Vagina (tissue), 2 donors: ENCODE measurements around the gene HIF1A. TPM values are rescaled to one million over a fixed set of nuclear protein-coding genes. Genes with fewer than 3 reads are reported as not detected.

Experiments used
- DNase-seq, 2 donors: peaks; one replicate each; pipeline ENCODE4 v3.0.0-alpha.2; 2017; ENCODE audit errors: extremely low spot score in 2 of 2
- H3K27ac ChIP-seq: fragments of 200-600 bp; sonication (generic); one replicate; pipeline ENCODE4 v1.5.1; 2019
- H3K27me3 ChIP-seq: fragments of 200-600 bp; sonication (generic); one replicate; pipeline ENCODE4 v1.5.1; 2019
- H3K36me3 ChIP-seq, 2 donors: fragments of 200-600 bp; sonication (generic); one replicate each; pipeline ENCODE4 v1.5.1; 2017 to 2019
- H3K4me1 ChIP-seq: fragments of 200-600 bp; sonication (generic); one replicate; pipeline ENCODE4 v1.5.1; 2019
- H3K4me3 ChIP-seq, 2 donors: fragments of 200-600 bp; sonication (generic); 1 replicate in 1 of 2; 2 replicates in 1 of 2; pipeline ENCODE4 v1.5.1; 2016 to 2019
- H3K9me3 ChIP-seq: fragments of 200-600 bp; sonication (generic); one replicate; pipeline ENCODE4 v1.5.1; 2019
- POLR2A ChIP-seq, 2 donors: fragments of 450-650 bp; IDR thresholded peaks; one replicate each; pipeline ENCODE4 v1.6.1; 2017; ENCODE audit warnings: antibody characterized with exemption in 2 of 2, mild to moderate bottlenecking in 2 of 2, moderate library complexity in 2 of 2
- POLR2AphosphoS5 ChIP-seq, 2 donors: sonication (generic); formaldehyde crosslinking; IDR thresholded peaks; one replicate each; pipeline ENCODE4 v1.9.0; 2017; ENCODE audit warnings: antibody characterized with exemption in 2 of 2, mild to moderate bottlenecking in 2 of 2, low read depth in 1 of 2; ENCODE audit not compliant: insufficient read depth in 1 of 2
- intact Hi-C: fragments of 100-400 bp; cut with DNase I; formaldehyde crosslinking; loops from one replicate; pipeline ENCODE4 v1.15.1; 2023
- total RNA-seq: library from RNA; depleted of rRNA; stranded (reverse); fragments of >200 nt; gene quantifications from one replicate; pipeline ENCODE4 v1.2.3, GENCODE V29; 2016
- TF ChIP-seq, protein P1 (sequence below), 3 experiments: fragments of 450-650 bp in 2 of 3; fragments of 200-600 bp in 1 of 3; sonication (generic) in 1 of 3; IDR thresholded peaks; one replicate each; pipeline ENCODE4 v1.5.1; 2017 to 2019; ENCODE audit warnings: antibody characterized with exemption in 3 of 3, mild to moderate bottlenecking in 2 of 3, moderate library complexity in 2 of 3

HIF1A gene
- total RNA-seq, 1 donor from 2014 or later = 140 TPM

DNA sequence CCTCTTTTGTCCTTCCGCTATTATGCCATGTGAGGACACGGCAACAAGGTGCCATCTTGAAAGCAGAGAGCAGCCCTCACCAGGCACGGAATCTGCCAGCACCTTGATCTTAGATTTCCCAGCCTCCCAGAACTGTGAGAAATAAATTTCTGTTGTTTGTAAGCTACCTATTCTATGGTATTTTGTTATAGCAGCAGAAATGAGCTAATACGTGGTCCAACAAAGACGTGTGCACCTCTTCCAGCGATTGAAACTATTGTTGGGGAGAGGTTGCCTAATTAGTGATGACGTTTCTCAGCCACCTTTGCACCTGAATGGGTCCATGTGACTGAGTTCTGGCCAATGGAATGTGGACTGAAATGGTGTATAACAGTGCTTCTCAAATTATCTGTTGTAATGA, 64.6 kb downstream of the HIF1A start:
- no peaks in the 10 kb centered on the region for H3K9me3 ChIP-seq
- H3K27ac ChIP-seq = no peak overlapping the region
- no peak for DNase-seq
- peaks cover 26% of the 10 kb centered on the region for H3K4me1 ChIP-seq
- intact Hi-C loops = no loop called here
- H3K4me3 ChIP-seq = no peak overlapping the region
- H3K27me3 ChIP-seq = no peaks in the 10 kb centered on the region
- H3K36me3 ChIP-seq = no peaks in the 10 kb centered on the region
- TF ChIP-seq, protein P1, sequence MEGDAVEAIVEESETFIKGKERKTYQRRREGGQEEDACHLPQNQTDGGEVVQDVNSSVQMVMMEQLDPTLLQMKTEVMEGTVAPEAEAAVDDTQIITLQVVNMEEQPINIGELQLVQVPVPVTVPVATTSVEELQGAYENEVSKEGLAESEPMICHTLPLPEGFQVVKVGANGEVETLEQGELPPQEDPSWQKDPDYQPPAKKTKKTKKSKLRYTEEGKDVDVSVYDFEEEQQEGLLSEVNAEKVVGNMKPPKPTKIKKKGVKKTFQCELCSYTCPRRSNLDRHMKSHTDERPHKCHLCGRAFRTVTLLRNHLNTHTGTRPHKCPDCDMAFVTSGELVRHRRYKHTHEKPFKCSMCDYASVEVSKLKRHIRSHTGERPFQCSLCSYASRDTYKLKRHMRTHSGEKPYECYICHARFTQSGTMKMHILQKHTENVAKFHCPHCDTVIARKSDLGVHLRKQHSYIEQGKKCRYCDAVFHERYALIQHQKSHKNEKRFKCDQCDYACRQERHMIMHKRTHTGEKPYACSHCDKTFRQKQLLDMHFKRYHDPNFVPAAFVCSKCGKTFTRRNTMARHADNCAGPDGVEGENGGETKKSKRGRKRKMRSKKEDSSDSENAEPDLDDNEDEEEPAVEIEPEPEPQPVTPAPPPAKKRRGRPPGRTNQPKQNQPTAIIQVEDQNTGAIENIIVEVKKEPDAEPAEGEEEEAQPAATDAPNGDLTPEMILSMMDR (IDR thresholded peaks at IDR 0.05) = no peak
- TF ChIP-seq POLR2A (IDR thresholded peaks at IDR 0.05) (no peak), POLR2AphosphoS5 (IDR thresholded peaks at IDR 0.05; ENCODE audit: insufficient read depth in 1 of 2, low read depth in 1 of 2) (no peak)

- no peaks in the 10 kb centered on the region for H3K27me3 ChIP-seq
- peaks cover 43% of the 10 kb centered on the region for H3K4me1 ChIP-seq
- intact Hi-C loops = no loop called here
- H3K4me3 ChIP-seq = peak overlapping the region; percentile 90
- H3K27ac ChIP-seq = peak overlapping the region; percentile 95
- no peaks in the 10 kb centered on the region for H3K9me3 ChIP-seq
- no peak for TF ChIP-seq POLR2A (IDR thresholded peaks at IDR 0.05)
- no peak for TF ChIP-seq POLR2AphosphoS5 (IDR thresholded peaks at IDR 0.05; ENCODE audit: insufficient read depth in 1 of 2, low read depth in 1 of 2)
- TF ChIP-seq, protein P1 (IDR thresholded peaks at IDR 0.05) = no peak
- H3K36me3 ChIP-seq = no peaks in the 10 kb centered on the region
- no peak for DNase-seq
Measured at GRCh38 chr14:61761557-61761956, 66.2 kb downstream of the HIF1A start.

GRCh38 chr14:61761959-61762786, 66.9 kb downstream of the HIF1A start, which contains the start of gene SNAPC1:
SNAPC1 (plus strand) TSS chr14:61762420; CDS start chr14:61762461, 41 bp downstream.
- peaks cover 0 to 1% of the 10 kb centered on the region in 2 donors for H3K36me3 ChIP-seq
- peaks cover 45% of the 10 kb centered on the region for H3K4me1 ChIP-seq
- H3K27me3 ChIP-seq = no peaks in the 10 kb centered on the region
- peak within 1 kb of the TSS; percentile 95 for H3K27ac ChIP-seq
- no peaks in the 10 kb centered on the region for H3K9me3 ChIP-seq
- DNase-seq = peak in 1 of 2 donors; percentile 97
- intact Hi-C loops = no loop called here
- H3K4me3 ChIP-seq = peak within 1 kb of the TSS; percentile 90
- TF ChIP-seq, protein P1 (IDR thresholded peaks at IDR 0.05) = no peak
- TF ChIP-seq POLR2AphosphoS5 (IDR thresholded peaks at IDR 0.05; ENCODE audit: insufficient read depth in 1 of 2, low read depth in 1 of 2) (peak; percentile 96), POLR2A (IDR thresholded peaks at IDR 0.05) (peak in 1 of 2 donors; percentile 83)

- no peak overlapping the region for H3K4me3 ChIP-seq
- H3K4me1 ChIP-seq = peaks cover 45% of the 10 kb centered on the region
- H3K27ac ChIP-seq = peak overlapping the region; percentile 95
- no peak for DNase-seq
- TF ChIP-seq POLR2AphosphoS5 (IDR thresholded peaks at IDR 0.05; ENCODE audit: insufficient read depth in 1 of 2, low read depth in 1 of 2) = no peak
- TF ChIP-seq, protein P1 (IDR thresholded peaks at IDR 0.05) = no peak
- intact Hi-C loops = no loop called here
- H3K27me3 ChIP-seq = no peaks in the 10 kb centered on the region
- H3K36me3 ChIP-seq = peaks cover 0 to 23% of the 10 kb centered on the region in 2 donors
- H3K9me3 ChIP-seq = no peaks in the 10 kb centered on the region
Measured at GRCh38 chr14:61764342-61765122, 69.2 kb downstream of the HIF1A start.
